GM19438 (cell line): ENCODE data around the gene ABCA12.
"Not testable (repeated sequence)": the region's sequence is repeated elsewhere in the genome, so short reads cannot be mapped to it uniquely, and the experiment has no call there.

Source experiments
- ATAC-seq: cut with Tn5 transposase; IDR thresholded peaks from one replicate; pipeline ENCODE4 v1.9.1; 2021; ENCODE audit warnings: low read depth; ENCODE audit not compliant: unreplicated experiment

ABCA12 gene, protein sequence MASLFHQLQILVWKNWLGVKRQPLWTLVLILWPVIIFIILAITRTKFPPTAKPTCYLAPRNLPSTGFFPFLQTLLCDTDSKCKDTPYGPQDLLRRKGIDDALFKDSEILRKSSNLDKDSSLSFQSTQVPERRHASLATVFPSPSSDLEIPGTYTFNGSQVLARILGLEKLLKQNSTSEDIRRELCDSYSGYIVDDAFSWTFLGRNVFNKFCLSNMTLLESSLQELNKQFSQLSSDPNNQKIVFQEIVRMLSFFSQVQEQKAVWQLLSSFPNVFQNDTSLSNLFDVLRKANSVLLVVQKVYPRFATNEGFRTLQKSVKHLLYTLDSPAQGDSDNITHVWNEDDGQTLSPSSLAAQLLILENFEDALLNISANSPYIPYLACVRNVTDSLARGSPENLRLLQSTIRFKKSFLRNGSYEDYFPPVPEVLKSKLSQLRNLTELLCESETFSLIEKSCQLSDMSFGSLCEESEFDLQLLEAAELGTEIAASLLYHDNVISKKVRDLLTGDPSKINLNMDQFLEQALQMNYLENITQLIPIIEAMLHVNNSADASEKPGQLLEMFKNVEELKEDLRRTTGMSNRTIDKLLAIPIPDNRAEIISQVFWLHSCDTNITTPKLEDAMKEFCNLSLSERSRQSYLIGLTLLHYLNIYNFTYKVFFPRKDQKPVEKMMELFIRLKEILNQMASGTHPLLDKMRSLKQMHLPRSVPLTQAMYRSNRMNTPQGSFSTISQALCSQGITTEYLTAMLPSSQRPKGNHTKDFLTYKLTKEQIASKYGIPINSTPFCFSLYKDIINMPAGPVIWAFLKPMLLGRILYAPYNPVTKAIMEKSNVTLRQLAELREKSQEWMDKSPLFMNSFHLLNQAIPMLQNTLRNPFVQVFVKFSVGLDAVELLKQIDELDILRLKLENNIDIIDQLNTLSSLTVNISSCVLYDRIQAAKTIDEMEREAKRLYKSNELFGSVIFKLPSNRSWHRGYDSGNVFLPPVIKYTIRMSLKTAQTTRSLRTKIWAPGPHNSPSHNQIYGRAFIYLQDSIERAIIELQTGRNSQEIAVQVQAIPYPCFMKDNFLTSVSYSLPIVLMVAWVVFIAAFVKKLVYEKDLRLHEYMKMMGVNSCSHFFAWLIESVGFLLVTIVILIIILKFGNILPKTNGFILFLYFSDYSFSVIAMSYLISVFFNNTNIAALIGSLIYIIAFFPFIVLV (N-terminal part only)

DNA sequence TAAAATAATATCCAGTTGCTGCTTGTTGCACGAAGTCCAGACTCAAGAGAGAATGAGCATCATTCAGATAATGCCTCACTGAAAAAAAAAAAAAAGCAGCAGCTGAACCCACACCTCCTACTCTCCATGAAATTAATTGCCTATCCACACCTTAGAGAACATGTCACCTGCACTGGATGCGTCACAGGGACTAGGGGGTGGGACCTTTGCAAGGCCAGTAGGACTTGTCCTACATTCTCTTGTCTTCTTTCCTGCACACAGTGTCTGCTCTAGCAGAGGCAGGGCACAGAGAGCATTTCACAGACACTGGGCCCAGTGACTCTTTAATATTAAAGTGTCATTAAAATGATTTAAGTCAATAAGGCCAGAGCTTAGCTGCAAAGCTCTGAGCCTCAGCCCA is at the start of gene ABCA12:
Gene ABCA12 (minus strand): TSS at position 148 of the 400 bp plus-strand sequence. CDS start 418 bp downstream, outside the sequence.
- no peak for ATAC-seq

DNA sequence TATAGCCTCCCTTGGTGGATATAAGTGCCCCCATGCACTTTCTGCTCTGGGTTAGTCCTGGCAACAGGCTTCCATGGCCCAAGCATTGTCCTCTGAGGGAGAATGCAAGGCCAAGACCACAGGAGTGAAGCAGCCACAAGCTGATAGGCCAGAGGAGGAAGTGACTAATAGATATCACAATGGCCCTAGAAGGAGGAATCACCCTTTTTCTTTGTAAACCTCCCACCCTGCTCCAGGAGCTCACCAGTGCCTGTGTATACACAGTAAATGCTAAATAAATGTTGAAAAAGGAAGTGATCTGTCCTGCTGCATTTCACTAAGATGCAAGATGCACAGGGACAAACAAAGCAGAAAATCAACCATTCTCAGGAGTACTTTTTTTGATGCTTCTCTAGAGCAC is 49.7 kb upstream of the ABCA12 start:
- ATAC-seq, result no peak

DNA sequence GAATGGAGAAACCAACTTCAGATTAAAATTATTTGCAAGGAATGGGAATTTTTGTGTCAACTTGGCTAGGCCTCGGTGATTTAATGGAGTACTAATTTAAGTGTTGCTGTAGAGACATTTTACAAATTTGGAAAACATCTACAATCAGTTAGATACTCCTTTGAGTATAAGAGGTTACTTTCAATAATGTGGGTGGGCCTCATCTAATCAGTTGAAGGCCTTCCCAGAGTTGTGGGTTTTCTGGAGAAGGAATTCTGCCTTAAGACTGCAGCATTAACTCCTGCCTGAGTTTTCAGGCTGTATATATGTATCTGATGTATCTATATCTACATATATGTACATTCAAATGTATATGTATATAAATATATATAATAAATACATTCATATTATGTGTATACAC is 47.6 kb upstream of the ABCA12 start:
- no peak for ATAC-seq

GRCh38 chr2:215178121-215178520 is 39.7 kb upstream of the ABCA12 start:
- ATAC-seq, result no peak

DNA sequence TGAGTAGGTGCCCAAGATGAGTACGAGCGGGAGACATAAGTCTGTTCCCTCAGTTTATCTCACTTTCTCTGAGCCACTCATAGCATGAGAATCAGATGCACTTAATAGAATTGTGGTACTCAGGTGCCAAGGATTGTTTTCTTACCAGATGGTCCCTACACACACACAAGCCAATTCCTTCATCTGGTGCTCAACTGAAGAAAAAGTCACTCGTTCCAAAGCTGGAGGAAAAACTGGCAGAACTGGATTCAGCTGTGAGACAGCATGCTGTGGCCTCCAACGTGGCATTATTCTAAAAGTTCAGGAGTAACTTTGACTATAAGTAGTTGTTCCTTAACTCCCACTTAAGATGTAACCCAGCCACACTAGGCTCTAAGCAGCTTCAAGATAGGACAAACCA is 33.4 kb upstream of the ABCA12 start:
- ATAC-seq, result no peak

DNA sequence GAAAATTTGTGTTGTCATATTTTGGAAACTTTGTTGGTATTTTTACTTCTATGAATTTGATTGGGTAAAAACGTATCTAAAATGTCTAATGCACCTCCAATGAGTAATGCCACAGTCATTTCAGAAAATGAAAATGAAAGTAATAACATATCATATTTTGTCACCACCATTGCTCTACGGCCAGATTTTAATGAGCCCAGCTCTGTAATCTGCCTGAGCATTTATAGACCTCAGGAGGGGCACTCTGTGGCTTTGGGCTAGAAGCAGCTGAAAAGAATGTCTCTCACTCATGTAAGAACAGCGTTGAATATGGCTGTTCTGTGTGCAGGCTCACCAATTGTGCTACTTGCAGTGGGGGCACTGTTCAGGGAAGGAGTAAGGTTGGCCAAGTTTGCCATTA is 32.7 kb upstream of the ABCA12 start:
- peak; percentile 80 for ATAC-seq

GRCh38 chr2:215166505-215166904 is 28.1 kb upstream of the ABCA12 start:
- not testable (repeated sequence) for ATAC-seq

DNA sequence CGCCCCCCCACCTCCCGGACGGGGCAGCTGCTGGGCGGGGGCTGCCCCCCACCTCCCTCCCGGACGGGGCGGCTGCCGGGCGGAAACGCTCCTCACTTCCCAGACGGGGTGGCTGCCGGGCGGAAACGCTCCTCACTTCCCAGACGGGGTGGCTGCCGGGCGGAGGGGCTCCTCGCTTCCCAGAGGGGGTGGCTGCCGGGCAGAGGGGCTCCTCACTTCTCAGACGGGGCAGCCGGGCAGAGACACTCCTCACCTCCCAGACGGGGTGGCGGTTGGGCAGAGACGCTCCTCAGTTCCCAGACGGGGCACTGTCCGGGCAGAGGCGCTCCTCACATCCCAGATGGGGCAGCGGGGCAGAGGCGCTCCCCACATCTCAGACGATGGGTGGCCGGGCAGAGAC is 24.9 kb upstream of the ABCA12 start:
- ATAC-seq, result not testable (repeated sequence)

GRCh38 chr2:215161301-215161829 is 22.9 kb upstream of the ABCA12 start:
- no peak for ATAC-seq

GRCh38 chr2:215160081-215160480 is 21.7 kb upstream of the ABCA12 start:
- ATAC-seq, result no peak

GRCh38 chr2:215156453-215156852 is 18.0 kb upstream of the ABCA12 start:
- no peak for ATAC-seq

DNA sequence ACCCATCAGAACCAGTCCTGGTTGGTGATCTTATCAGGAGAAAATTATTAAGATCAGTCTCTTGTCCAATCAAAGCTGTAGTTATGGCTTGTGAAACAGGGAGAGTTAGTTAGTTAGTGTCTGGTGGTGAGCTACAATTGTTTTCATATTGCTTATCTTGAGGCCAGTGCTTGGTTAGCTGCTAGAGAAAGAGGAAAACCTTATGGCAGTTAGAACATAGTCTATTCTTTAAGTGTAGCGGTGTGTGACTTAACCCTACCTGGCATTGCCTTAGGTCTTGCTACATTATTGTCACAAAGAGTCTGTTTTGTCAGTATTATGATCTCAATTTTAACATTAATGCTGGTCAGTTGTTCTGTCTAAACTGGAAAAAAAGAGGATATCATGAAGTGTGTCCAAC is 11.5 kb upstream of the ABCA12 start:
- no peak for ATAC-seq

GRCh38 chr2:215149486-215149885 is 11.1 kb upstream of the ABCA12 start:
- no peak for ATAC-seq

DNA sequence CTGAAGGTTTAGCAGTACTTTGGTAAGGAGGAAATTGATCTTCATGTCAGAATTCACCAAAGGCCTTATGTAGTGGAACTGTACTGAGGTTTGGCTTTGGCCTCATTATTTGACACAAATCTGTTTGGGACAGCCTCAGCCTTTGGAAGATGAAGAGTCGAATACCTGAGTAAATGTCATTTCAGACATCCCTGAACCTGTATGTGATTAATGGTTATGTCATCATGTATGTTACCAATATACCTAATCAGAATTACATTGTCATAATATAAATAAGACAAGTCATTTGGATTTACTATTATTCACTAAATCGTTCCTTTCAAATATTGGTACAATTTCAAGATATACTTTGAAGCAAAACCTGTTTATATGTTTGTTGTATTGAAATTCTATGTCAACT is 10.6 kb upstream of the ABCA12 start:
- ATAC-seq, result no peak

- no peak for ATAC-seq
Measured at GRCh38 chr2:215145611-215146010, 7.2 kb upstream of the ABCA12 start.

- ATAC-seq, result no peak
Measured at GRCh38 chr2:215144106-215144875, 5.9 kb upstream of the ABCA12 start.

- no peak for ATAC-seq
Measured at GRCh38 chr2:215143458-215143857, 5.0 kb upstream of the ABCA12 start.

- ATAC-seq, result no peak
Measured at GRCh38 chr2:215141706-215142105, 3.3 kb upstream of the ABCA12 start.

DNA sequence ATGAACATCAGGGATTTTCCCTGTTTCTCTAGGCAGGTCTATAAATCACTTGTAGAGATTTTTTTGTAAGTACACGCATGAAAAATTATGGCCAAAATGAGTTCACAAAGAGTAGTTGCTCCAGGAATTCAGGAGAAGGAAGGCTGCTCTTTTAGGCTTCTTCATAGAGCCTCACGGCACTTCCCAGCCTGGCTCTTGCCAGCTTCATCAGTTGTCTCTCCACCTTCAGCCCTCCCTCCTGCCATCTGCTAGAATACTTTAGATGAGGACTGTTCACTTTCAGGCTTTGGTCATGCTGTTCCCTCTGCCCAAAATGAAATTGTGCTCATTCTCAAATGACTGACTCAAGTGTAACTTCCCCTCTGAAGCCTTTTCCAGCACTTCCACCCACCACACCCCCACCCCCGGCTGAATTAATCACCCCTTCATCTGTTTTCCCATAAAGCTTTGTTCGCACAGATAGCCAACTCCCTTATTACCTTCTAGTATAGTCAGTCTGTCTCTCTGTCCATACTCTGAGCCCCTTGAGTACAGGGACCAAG is 1.8 kb upstream of the ABCA12 start:
- ATAC-seq, result no peak
